HEK293 (cell line): ENCODE measurements around the gene PAK6.

Experiments
- CTCF ChIP-seq: fragments of 450-650 bp; formaldehyde crosslinking; IDR thresholded peaks from 2 replicates; pipeline ENCODE4 v1.5.1; 2016; ENCODE audit warnings: missing biosample characterization, missing genetic modification characterization
- PRDM10 ChIP-seq: fragments of 450-650 bp; formaldehyde crosslinking; IDR thresholded peaks from 2 replicates; pipeline ENCODE4 v1.5.1; 2016; ENCODE audit warnings: missing biosample characterization, missing genetic modification characterization
- ZNF169 ChIP-seq: fragments of 450-650 bp; formaldehyde crosslinking; IDR thresholded peaks from 2 replicates; pipeline ENCODE4 v1.5.1; 2016; ENCODE audit warnings: missing biosample characterization, missing genetic modification characterization
- ZNF274 ChIP-seq, 2 experiments: fragments of 200-500 bp in 1 of 2; fragments of 450-650 bp in 1 of 2; sonication (Bioruptor generic) in 1 of 2; formaldehyde crosslinking in 1 of 2; IDR thresholded peaks; 2 replicates each; pipeline versions ENCODE4 v1.5.1 to v1.6.1; 2014 to 2016; ENCODE audit warnings: borderline replicate concordance in 1 of 2, inconsistent platforms in 1 of 2, low read length in 1 of 2, missing biosample characterization in 1 of 2, missing genetic modification characterization in 1 of 2
- ZNF658 ChIP-seq: fragments of 450-650 bp; formaldehyde crosslinking; IDR thresholded peaks from 2 replicates; pipeline ENCODE4; 2016; ENCODE audit warnings: missing biosample characterization, missing genetic modification characterization
- ZNF747 ChIP-seq: fragments of 450-650 bp; formaldehyde crosslinking; IDR thresholded peaks from 2 replicates; pipeline ENCODE4 v1.5.1; 2016; ENCODE audit warnings: missing biosample characterization, missing genetic modification characterization
- ZSCAN18 ChIP-seq: fragments of 450-650 bp; formaldehyde crosslinking; IDR thresholded peaks from 2 replicates; pipeline ENCODE4 v1.5.1; 2016; ENCODE audit warnings: missing biosample characterization, missing genetic modification characterization

GRCh38 chr15:40297356-40297755, 58.5 kb downstream of the PAK6 start:
- no peak for TF ChIP-seq ZNF169 (tag by site-specific recombination)
- TF ChIP-seq PRDM10: no peak
- TF ChIP-seq ZNF274 (IDR thresholded peaks at IDR 0.05; ENCODE audit: low read length): no peak
- no peak for TF ChIP-seq ZNF274 (tag by site-specific recombination; IDR thresholded peaks at IDR 0.05; ENCODE audit: borderline replicate concordance)
- no peak for TF ChIP-seq ZNF747 (tag by site-specific recombination)
- TF ChIP-seq ZSCAN18 (tag by site-specific recombination): no peak
- TF ChIP-seq CTCF (tag by site-specific recombination): no peak
- TF ChIP-seq ZNF658: no peak
